HS-5 (cell line): ENCODE results near the gene RLF.
A peak's percentile ranks its signal among the peaks of the same experiment; 100 is the strongest.
"Not testable (repeated sequence)": the region's sequence is repeated elsewhere in the genome, so short reads cannot be mapped to it uniquely, and the experiment has no call there.

Source experiments
- DNase-seq: peaks from one replicate; pipeline ENCODE4 v3.0.0-alpha.2; 2012; ENCODE audit warnings: low read depth

RLF gene

GRCh38 chr1:40174788-40175187 lies 13.6 kb downstream of the RLF start:
- no peak for DNase-seq

- not testable (repeated sequence) for DNase-seq
Observed at GRCh38 chr1:40176989-40177388, 15.8 kb downstream of the RLF start.

- DNase-seq = no peak
Observed at GRCh38 chr1:40178200-40178599, 17.0 kb downstream of the RLF start.

- DNase-seq = no peak
Observed at GRCh38 chr1:40179496-40180089, 18.4 kb downstream of the RLF start.

- DNase-seq = no peak
Observed at GRCh38 chr1:40183055-40183710, 22.0 kb downstream of the RLF start.

- DNase-seq = no peak
Observed at GRCh38 chr1:40184193-40184592, 23.0 kb downstream of the RLF start.

GRCh38 chr1:40185951-40186864 lies 25.0 kb downstream of the RLF start:
- DNase-seq = peak; percentile 34

- DNase-seq = no peak
Observed at GRCh38 chr1:40187399-40187798, 26.2 kb downstream of the RLF start.

GRCh38 chr1:40194639-40195038 lies 33.5 kb downstream of the RLF start:
- not testable (repeated sequence) for DNase-seq

- no peak for DNase-seq
Observed at GRCh38 chr1:40197656-40198055, 36.5 kb downstream of the RLF start.

GRCh38 chr1:40199126-40199525 lies 37.9 kb downstream of the RLF start:
- no peak for DNase-seq

- no peak for DNase-seq
Observed at GRCh38 chr1:40204856-40205255, 43.7 kb downstream of the RLF start.

- no peak for DNase-seq
Observed at GRCh38 chr1:40210511-40211204, 49.5 kb downstream of the RLF start.

- DNase-seq = no peak
Observed at GRCh38 chr1:40218333-40218732, 57.1 kb downstream of the RLF start.

- not testable (repeated sequence) for DNase-seq
Observed at GRCh38 chr1:40221471-40221905, 60.3 kb downstream of the RLF start.

GRCh38 chr1:40221977-40222772 lies 61.0 kb downstream of the RLF start:
- DNase-seq = no peak

GRCh38 chr1:40224040-40224439 lies 62.9 kb downstream of the RLF start:
- no peak for DNase-seq

GRCh38 chr1:40226192-40226591 lies 65.0 kb downstream of the RLF start:
- no peak for DNase-seq

- DNase-seq = no peak
Observed at GRCh38 chr1:40232444-40232843, 71.3 kb downstream of the RLF start.

GRCh38 chr1:40239626-40240025 lies 78.4 kb downstream of the RLF start:
- no peak for DNase-seq

- no peak for DNase-seq
Observed at GRCh38 chr1:40240390-40240789, 79.2 kb downstream of the RLF start.
